Measurements from ENCODE around the gene KCTD13.
"Not testable (repeated sequence)": the region's sequence is repeated elsewhere in the genome, so short reads cannot be mapped to it uniquely, and the experiment has no call there.

DNA sequence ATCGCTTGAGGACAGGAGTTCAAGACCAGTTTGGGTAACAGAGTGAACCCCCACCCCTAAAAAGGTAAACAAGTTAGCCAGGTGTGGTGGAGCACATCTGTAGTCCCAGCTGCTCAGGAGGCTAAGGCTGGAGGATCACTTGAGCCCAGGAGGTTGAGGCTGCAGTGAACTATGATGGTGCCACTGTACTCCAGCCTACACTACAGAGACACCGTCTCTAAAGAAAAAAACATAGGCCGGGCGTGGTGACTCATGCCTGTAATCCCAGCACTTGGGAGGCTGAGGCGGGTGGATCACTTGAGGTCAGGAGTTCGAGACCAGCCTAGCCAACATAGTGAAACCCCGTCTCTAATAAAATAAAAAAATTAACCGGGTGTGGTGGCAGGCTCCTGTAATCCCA, 57.0 kb downstream of the KCTD13 start:
- not testable (repeated sequence) for TF ChIP-seq POLR2A (IDR thresholded peaks at IDR 0.05; ENCODE audit: low read length); GATA1 (IDR thresholded peaks at IDR 0.05; ENCODE audit: low read depth, low read length)
